GM12878 (cell line): Measurements from ENCODE around the gene TBXAS1. TPM values are rescaled to one million over a fixed set of nuclear protein-coding genes. Genes with fewer than 3 reads are reported as not detected.

Experiments
- ATAC-seq: fragments of 200-7000 bp; cut with Tn5 transposase; 3 replicates; pipeline ENCODE4 v1.9.1; 2020; ENCODE audit warnings: mild to moderate bottlenecking, moderate library complexity
- BruUV-seq: library from RNA; stranded (reverse); fragments of 400-500 nt; replicated peaks from 2 replicates; lab custom pipeline; 2021; lab: Mats Ljungman, UMichigan
- CTCF ChIA-PET: fragments of 300-600 bp; sonication (Branson Sonifier 250); formaldehyde crosslinking; extraction: SDS; loops from one replicate; lab custom pipeline; 2021; ENCODE audit warnings: inconsistent platforms; lab: Yijun Ruan, JAX
- POLR2A ChIA-PET: fragments of 350-600 bp; formaldehyde crosslinking; extraction: SDS; loops from one replicate; lab custom pipeline; 2021; ENCODE audit warnings: inconsistent platforms; lab: Charles Lee
- RAD21 ChIA-PET: fragments of 300-600 bp; sonication (Branson Sonifier 250); formaldehyde crosslinking; loops from one replicate; lab custom pipeline; 2023; ENCODE audit warnings: antibody characterized with exemption; ENCODE audit not compliant: unreplicated experiment; lab: Charles Lee
- SMC1A ChIA-PET: fragments of 300-600 bp; sonication (Branson Sonifier 250); formaldehyde crosslinking; loops from one replicate; lab custom pipeline; 2023; ENCODE audit not compliant: unreplicated experiment, uncharacterized antibody; lab: Charles Lee
- DNase-seq: peaks from one replicate; pipeline ENCODE4 v3.0.0-alpha.2; 2011; ENCODE audit warnings: low read depth, low spot score
- FAIRE-seq: peaks from 3 replicates; lab custom pipeline; 2011; peaks lifted over from hg19 to GRCh38; lab: Jason Lieb, UNC
- H2AFZ ChIP-seq: 2 replicates; pipeline ENCODE4 v1.6.0; 2011; ENCODE audit warnings: low read depth, low read length, control low read depth; ENCODE audit not compliant: control insufficient read depth
- H3K27ac ChIP-seq: 2 replicates; pipeline ENCODE4 v1.5.1; 2011; ENCODE audit warnings: control low read depth; ENCODE audit not compliant: control insufficient read depth, insufficient read depth
- H3K27me3 ChIP-seq, 2 experiments: replicated peaks in 1 of 2; 2 replicates each; pipeline versions ENCODE4 v1.6.0 to v1.6.1; 2011; ENCODE audit warnings: low read length in 1 of 2; ENCODE audit not compliant: control insufficient read depth in 2 of 2, insufficient read depth in 2 of 2
- H3K36me3 ChIP-seq, 2 experiments: 2 replicates each; pipeline ENCODE4 v1.5.1; 2011; ENCODE audit warnings: low read length in 1 of 2; ENCODE audit not compliant: control insufficient read depth in 2 of 2, insufficient read depth in 2 of 2
- H3K4me1 ChIP-seq: 2 replicates; pipeline ENCODE4 v1.6.1; 2011; ENCODE audit warnings: mild to moderate bottlenecking, low read length, moderate library complexity, mixed read lengths; ENCODE audit not compliant: control insufficient read depth, insufficient read depth
- H3K4me2 ChIP-seq: 2 replicates; pipeline ENCODE4 v1.6.0; 2011; ENCODE audit warnings: control low read depth; ENCODE audit not compliant: control insufficient read depth, insufficient read depth
- H3K4me3 ChIP-seq: fragments of 200-600 bp; sonication (generic); 2 replicates; pipeline ENCODE4 v1.5.1; 2016
- H3K79me2 ChIP-seq: 2 replicates; pipeline ENCODE4 v1.6.0; 2011; ENCODE audit warnings: low read length; ENCODE audit not compliant: control insufficient read depth, insufficient read depth
- H3K9ac ChIP-seq: 2 replicates; pipeline ENCODE4 v1.8.0; 2011; ENCODE audit warnings: low read length, control low read depth, mixed read lengths; ENCODE audit not compliant: control insufficient read depth, insufficient read depth
- H3K9me3 ChIP-seq: replicated peaks from 3 replicates; pipeline ENCODE4 v1.5.1; 2011; ENCODE audit warnings: mild to moderate bottlenecking, low read length; ENCODE audit not compliant: control insufficient read depth, insufficient read depth
- H4K20me1 ChIP-seq: 2 replicates; pipeline ENCODE4 v1.6.0; 2011; ENCODE audit not compliant: control insufficient read depth, insufficient read depth
- CREB1 ChIP-seq: IDR thresholded peaks from 2 replicates; pipeline ENCODE4 v1.6.1; 2012; ENCODE audit warnings: low read depth, mild to moderate bottlenecking, inconsistent platforms
- EP300 ChIP-seq, 2 experiments: fragments of 150-350 bp in 1 of 2; IDR thresholded peaks; 2 replicates each; pipeline ENCODE4 v1.6.1; 2011 to 2012; ENCODE audit warnings: low read depth in 2 of 2, low read length in 2 of 2, borderline replicate concordance in 1 of 2, improper control_type of control experiment in 1 of 2, inconsistent platforms in 1 of 2; ENCODE audit not compliant: control insufficient read depth in 1 of 2
- MEF2A ChIP-seq: IDR thresholded peaks from 2 replicates; pipeline ENCODE4 v1.6.1; 2011; ENCODE audit warnings: low read depth, mild to moderate bottlenecking, low read length, moderate library complexity; ENCODE audit not compliant: insufficient read depth
- TAF1 ChIP-seq: IDR thresholded peaks from 2 replicates; pipeline ENCODE4 v1.6.1; 2011; ENCODE audit warnings: mild to moderate bottlenecking, low read depth, low read length, borderline replicate concordance
- WGBS: methylation state at CpG from one replicate; pipeline ENCODE4 v1.1.6; 2016; ENCODE audit warnings: low lambda C conversion rate; ENCODE audit not compliant: insufficient replicate concordance, insufficient coverage; ENCODE audit errors: missing lambda C conversion rate; 5-methylcytosine and 5-hydroxymethylcytosine counted together
- in situ Hi-C: fragments of 300-500 bp; cut with MboI; formaldehyde crosslinking; loops from 9 replicates; pipeline ENCODE4 v1.14.3; 2018; ENCODE audit warnings: mixed read lengths
- intact Hi-C: fragments of 100-400 bp; cut with micrococcal nuclease; formaldehyde crosslinking; loops from one replicate; pipeline ENCODE4 v1.14.2; 2022; ENCODE audit not compliant: unreplicated experiment
- polyA plus RNA-seq, 11 experiments: library from polyadenylated mRNA; depleted of rRNA in 4 of 11; unstranded in 6 of 11; stranded (reverse) in 5 of 11; fragments of >200 nt; fragmentation: Nextera tagmentation in 4 of 11; fragmentation: Illumina TruSeq in 1 of 11; extraction: Ambion mirVana in 4 of 11; extraction: Trizol in 1 of 11; gene quantifications; 1 replicate in 1 of 11; 2 replicates in 10 of 11; pipeline versions ENCODE4 v1.2.1 to v1.2.3, GENCODE V29; 2011 to 2016; ENCODE audit warnings: inconsistent platforms in 2 of 11, missing spikeins in 2 of 11, low read depth in 1 of 11
- total RNA-seq, 4 experiments: library from RNA; depleted of rRNA in 3 of 4; stranded (reverse); fragments of >200 nt in 3 of 4; fragmentation: Illumina TruSeq in 1 of 4; extraction: Trizol in 1 of 4; gene quantifications; 2 replicates each; pipeline versions ENCODE4 v1.2.1 to v1.2.3, GENCODE V29; 2013 to 2021
- TF ChIP-seq, protein P1 (sequence below): fragments of 150-350 bp; IDR thresholded peaks from 2 replicates; pipeline ENCODE4 v1.6.1; 2014; ENCODE audit warnings: mild to moderate bottlenecking, low read depth, low read length
- TF ChIP-seq, protein P2 (sequence below): fragments of 450-650 bp; conservative IDR thresholded peaks from 2 replicates; pipeline ENCODE4 v1.6.1; 2017; ENCODE audit warnings: mild to moderate bottlenecking, moderate library complexity

Gene TBXAS1
- total and polyA plus RNA-seq, 10 of the 15 experiments (the other 5 are each of a cell fraction or from before 2014, with no cell fraction given) = 1.5 to 32.7 (median 16.3) TPM

DNA sequence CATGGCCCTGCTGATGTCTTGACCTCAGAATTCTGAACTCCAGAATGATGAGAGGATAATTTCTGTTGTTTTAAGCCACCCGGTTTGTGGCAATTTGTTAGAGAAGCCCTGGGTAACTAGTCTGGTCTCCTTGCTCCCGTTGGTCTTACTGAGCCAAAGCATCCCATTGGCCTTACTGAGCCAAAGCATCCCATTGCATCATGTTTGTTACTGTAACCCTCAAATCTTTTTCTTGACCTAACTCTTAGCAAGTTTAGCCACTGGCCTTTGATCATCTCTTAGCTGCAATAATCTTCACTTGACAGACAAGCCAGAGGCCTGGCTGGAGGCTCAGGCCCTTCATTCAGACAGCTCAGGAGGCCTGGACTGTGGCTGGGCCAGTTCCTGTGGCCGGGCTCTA, 21.8 kb downstream of the TBXAS1 start:
- in situ Hi-C loops (no loop called here), intact Hi-C loops (no loop called here)
- ChIA-PET RAD21 (no interaction called here), CTCF (no interaction called here), POLR2A (interaction anchor here (0.5 kb wide), 1 partner anchor 18 kb away, joined by 3 read pairs; no protein-coding TSS in a partner anchor), SMC1A (interaction anchor here (1.0 to 2.2 kb wide), 3 partner anchors 12 to 42 kb away, joined by 3 to 7 read pairs (median 3); no protein-coding TSS in a partner anchor)
- TF ChIP-seq TAF1 = no peak
- no peak for TF ChIP-seq CREB1
- TF ChIP-seq, protein P1, sequence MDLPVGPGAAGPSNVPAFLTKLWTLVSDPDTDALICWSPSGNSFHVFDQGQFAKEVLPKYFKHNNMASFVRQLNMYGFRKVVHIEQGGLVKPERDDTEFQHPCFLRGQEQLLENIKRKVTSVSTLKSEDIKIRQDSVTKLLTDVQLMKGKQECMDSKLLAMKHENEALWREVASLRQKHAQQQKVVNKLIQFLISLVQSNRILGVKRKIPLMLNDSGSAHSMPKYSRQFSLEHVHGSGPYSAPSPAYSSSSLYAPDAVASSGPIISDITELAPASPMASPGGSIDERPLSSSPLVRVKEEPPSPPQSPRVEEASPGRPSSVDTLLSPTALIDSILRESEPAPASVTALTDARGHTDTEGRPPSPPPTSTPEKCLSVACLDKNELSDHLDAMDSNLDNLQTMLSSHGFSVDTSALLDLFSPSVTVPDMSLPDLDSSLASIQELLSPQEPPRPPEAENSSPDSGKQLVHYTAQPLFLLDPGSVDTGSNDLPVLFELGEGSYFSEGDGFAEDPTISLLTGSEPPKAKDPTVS = no peak
- TF ChIP-seq, protein P2, sequence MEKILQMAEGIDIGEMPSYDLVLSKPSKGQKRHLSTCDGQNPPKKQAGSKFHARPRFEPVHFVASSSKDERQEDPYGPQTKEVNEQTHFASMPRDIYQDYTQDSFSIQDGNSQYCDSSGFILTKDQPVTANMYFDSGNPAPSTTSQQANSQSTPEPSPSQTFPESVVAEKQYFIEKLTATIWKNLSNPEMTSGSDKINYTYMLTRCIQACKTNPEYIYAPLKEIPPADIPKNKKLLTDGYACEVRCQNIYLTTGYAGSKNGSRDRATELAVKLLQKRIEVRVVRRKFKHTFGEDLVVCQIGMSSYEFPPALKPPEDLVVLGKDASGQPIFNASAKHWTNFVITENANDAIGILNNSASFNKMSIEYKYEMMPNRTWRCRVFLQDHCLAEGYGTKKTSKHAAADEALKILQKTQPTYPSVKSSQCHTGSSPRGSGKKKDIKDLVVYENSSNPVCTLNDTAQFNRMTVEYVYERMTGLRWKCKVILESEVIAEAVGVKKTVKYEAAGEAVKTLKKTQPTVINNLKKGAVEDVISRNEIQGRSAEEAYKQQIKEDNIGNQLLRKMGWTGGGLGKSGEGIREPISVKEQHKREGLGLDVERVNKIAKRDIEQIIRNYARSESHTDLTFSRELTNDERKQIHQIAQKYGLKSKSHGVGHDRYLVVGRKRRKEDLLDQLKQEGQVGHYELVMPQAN = no peak
- no peak for TF ChIP-seq MEF2A
- TF ChIP-seq EP300 (IDR thresholded peaks at IDR 0.05; ENCODE audit: borderline replicate concordance in 1 of 2, control insufficient read depth in 1 of 2, low read depth in 2 of 2, low read length in 2 of 2) = no peak
- WGBS = 70% methylated on average over 3 of the region's 3 CpGs
- H3K4me2 ChIP-seq = no peak overlapping the region
- BruUV-seq = no TSS peak
- H3K4me1 ChIP-seq = peaks cover 8% of the 10 kb centered on the region
- peaks cover 3% of the 10 kb centered on the region; the same call in 1 of the 3 replicates for H3K9me3 ChIP-seq
- ATAC-seq = no peak
- no peaks in the 10 kb centered on the region for H3K27me3 ChIP-seq
- no peak for FAIRE-seq
- no peaks in the 10 kb centered on the region for H3K79me2 ChIP-seq
- H3K27ac ChIP-seq = no peak overlapping the region
- H4K20me1 ChIP-seq = no peaks in the 10 kb centered on the region
- H3K36me3 ChIP-seq = no peaks in the 10 kb centered on the region
- DNase-seq = no peak
- H3K9ac ChIP-seq = no peak overlapping the region
- no peak overlapping the region for H2AFZ ChIP-seq
- no peak overlapping the region for H3K4me3 ChIP-seq
